SK-N-SH treated with all-trans-retinoic acid at 6 μM for 48 hours (cell line): ENCODE measurements around the gene UGT1A6.

ENCODE experiments used
- ATAC-seq: fragments of 200-7000 bp; cut with Tn5 transposase; 3 replicates; pipeline ENCODE4 v1.9.1; 2020; ENCODE audit warnings: mild to moderate bottlenecking, moderate library complexity
- ARNTL ChIP-seq: fragments of 450-650 bp; formaldehyde crosslinking; IDR thresholded peaks from 2 replicates; pipeline ENCODE4 v1.5.0; 2020; ENCODE audit warnings: low read depth, mild to moderate bottlenecking, moderate library complexity, borderline replicate concordance
- BACH2 ChIP-seq: fragments of 250-450 bp; sonication (Bioruptor Pico); IDR thresholded peaks from 2 replicates; pipeline ENCODE4 v1.9.0; 2021; ENCODE audit warnings: mild to moderate bottlenecking, borderline replicate concordance
- CREB5 ChIP-seq: fragments of 250-450 bp; sonication (Bioruptor Pico); IDR thresholded peaks from 2 replicates; pipeline ENCODE4 v1.5.1; 2020; ENCODE audit warnings: low read depth, mild to moderate bottlenecking, moderate library complexity
- CSDC2 ChIP-seq: fragments of 250-450 bp; sonication (Bioruptor Pico); IDR thresholded peaks from 2 replicates; pipeline ENCODE4 v1.5.0; 2020; ENCODE audit warnings: mild to moderate bottlenecking, moderate library complexity
- CSRNP3 ChIP-seq: fragments of 250-450 bp; sonication (Bioruptor Pico); IDR thresholded peaks from 2 replicates; pipeline ENCODE4 v1.5.1; 2021; ENCODE audit warnings: mild to moderate bottlenecking, moderate library complexity
- ESRRG ChIP-seq: fragments of 250-450 bp; sonication (Bioruptor Pico); IDR thresholded peaks from 2 replicates; pipeline ENCODE4 v1.6.1; 2021; ENCODE audit warnings: mild to moderate bottlenecking
- GLIS3 ChIP-seq: fragments of 250-450 bp; sonication (Bioruptor Pico); IDR thresholded peaks from 2 replicates; pipeline ENCODE4 v1.5.0; 2020; ENCODE audit warnings: mild to moderate bottlenecking, moderate library complexity
- OSR1 ChIP-seq: fragments of 250-450 bp; sonication (Bioruptor Pico); IDR thresholded peaks from 2 replicates; pipeline ENCODE4 v1.8.0; 2022; ENCODE audit warnings: moderate library complexity, mild to moderate bottlenecking, inconsistent platforms
- POU6F1 ChIP-seq: fragments of 250-450 bp; sonication (Bioruptor Pico); IDR thresholded peaks from 2 replicates; pipeline ENCODE4 v1.8.0; 2021; ENCODE audit warnings: low read depth, mild to moderate bottlenecking, moderate library complexity, borderline replicate concordance
- PPARA ChIP-seq: fragments of 250-450 bp; sonication (Bioruptor Pico); IDR thresholded peaks from 2 replicates; pipeline ENCODE4 v1.5.0; 2020; ENCODE audit warnings: mild to moderate bottlenecking, borderline replicate concordance
- RARB ChIP-seq: fragments of 250-450 bp; sonication (Bioruptor Pico); IDR thresholded peaks from 2 replicates; pipeline ENCODE4 v1.8.0; 2021; ENCODE audit warnings: mild to moderate bottlenecking, moderate library complexity
- SNAI2 ChIP-seq: fragments of 250-450 bp; sonication (Bioruptor Pico); IDR thresholded peaks from 2 replicates; pipeline ENCODE4 v1.5.0; 2020; ENCODE audit warnings: mild to moderate bottlenecking, moderate library complexity
- TCF4 ChIP-seq: fragments of 250-450 bp; sonication (Bioruptor Pico); IDR thresholded peaks from 2 replicates; pipeline ENCODE4 v1.8.0; 2021; ENCODE audit warnings: mild to moderate bottlenecking, moderate library complexity, borderline replicate concordance
- TOX ChIP-seq: fragments of 250-450 bp; sonication (Bioruptor Pico); IDR thresholded peaks from 2 replicates; pipeline ENCODE4 v1.8.0; 2021; ENCODE audit warnings: mild to moderate bottlenecking, moderate library complexity, borderline replicate concordance
- TSHZ2 ChIP-seq: fragments of 250-450 bp; sonication (Bioruptor Pico); IDR thresholded peaks from 2 replicates; pipeline ENCODE4 v1.5.0; 2020; ENCODE audit warnings: mild to moderate bottlenecking, moderate library complexity
- ZC3H10 ChIP-seq: fragments of 250-450 bp; sonication (Bioruptor Pico); IDR thresholded peaks from 2 replicates; pipeline ENCODE4 v1.5.1; 2021; ENCODE audit warnings: mild to moderate bottlenecking, moderate library complexity
- ZFP30 ChIP-seq: fragments of 450-650 bp; formaldehyde crosslinking; IDR thresholded peaks from 2 replicates; pipeline ENCODE4 v1.5.0; 2022; ENCODE audit warnings: mild to moderate bottlenecking, moderate library complexity
- ZNF565 ChIP-seq: fragments of 450-650 bp; formaldehyde crosslinking; conservative IDR thresholded peaks from 2 replicates; pipeline ENCODE4 v1.5.0; 2020; ENCODE audit warnings: low read depth, mild to moderate bottlenecking, moderate library complexity
- ZNF70 ChIP-seq: fragments of 450-650 bp; formaldehyde crosslinking; IDR thresholded peaks from 2 replicates; pipeline ENCODE4 v1.5.0; 2020; ENCODE audit warnings: mild to moderate bottlenecking, moderate library complexity

UGT1A6 gene

GRCh38 chr2:233820774-233821105 is 128.1 kb downstream of the UGT1A6 start:
- no peak for ATAC-seq
- TF ChIP-seq SNAI2, result no peak
- no peak for TF ChIP-seq ESRRG (CRISPR knock-in tag)
- no peak for TF ChIP-seq ZNF70 (CRISPR knock-in tag)
- TF ChIP-seq BACH2 (CRISPR knock-in tag), result no peak
- no peak for TF ChIP-seq ZNF565
- no peak for TF ChIP-seq PPARA (CRISPR knock-in tag)
- no peak for TF ChIP-seq POU6F1 (CRISPR knock-in tag)
- no peak for TF ChIP-seq ZC3H10 (CRISPR knock-in tag)
- TF ChIP-seq CSDC2 (CRISPR knock-in tag), result no peak
- no peak for TF ChIP-seq ZFP30
- no peak for TF ChIP-seq RARB
- TF ChIP-seq TCF4 (CRISPR knock-in tag), result no peak
- no peak for TF ChIP-seq OSR1 (CRISPR knock-in tag)
- TF ChIP-seq CREB5 (CRISPR knock-in tag), result no peak
- TF ChIP-seq, all 23 proteins: peak for 0

- ATAC-seq, result no peak
- TF ChIP-seq CSRNP3 (CRISPR knock-in tag) (no peak), POU6F1 (CRISPR knock-in tag) (no peak), TSHZ2 (CRISPR knock-in tag) (no peak), ZNF565 (no peak)
These were observed 128.5 kb downstream of the UGT1A6 start for GRCh38 chr2:233821196-233821595.

GRCh38 chr2:233821709-233822100 is 129.0 kb downstream of the UGT1A6 start:
- no peak for ATAC-seq
- no peak for TF ChIP-seq CREB5 (CRISPR knock-in tag)
- TF ChIP-seq, all 23 proteins: peak for 0

- no peak for ATAC-seq
- TF ChIP-seq RARB, result no peak
- TF ChIP-seq ZNF70 (CRISPR knock-in tag), result no peak
- no peak for TF ChIP-seq ESRRG (CRISPR knock-in tag)
- TF ChIP-seq TOX (CRISPR knock-in tag), result no peak
- no peak for TF ChIP-seq CSRNP3 (CRISPR knock-in tag)
- no peak for TF ChIP-seq PPARA (CRISPR knock-in tag)
- no peak for TF ChIP-seq SNAI2
- no peak for TF ChIP-seq GLIS3
- no peak for TF ChIP-seq ZFP30
- no peak for TF ChIP-seq ARNTL (CRISPR knock-in tag)
- no peak for TF ChIP-seq POU6F1 (CRISPR knock-in tag)
- no peak for TF ChIP-seq CREB5 (CRISPR knock-in tag)
- TF ChIP-seq ZNF565, result no peak
- no peak for TF ChIP-seq TCF4 (CRISPR knock-in tag)
These were observed 129.5 kb downstream of the UGT1A6 start for GRCh38 chr2:233822101-233822771.
